Astrocyte of the spinal cord (primary cell): ENCODE results near the gene TRDN.
"Not testable (repeated sequence)": the region's sequence is repeated elsewhere in the genome, so short reads cannot be mapped to it uniquely, and the experiment has no call there.

Experiments
- DNase-seq: peaks from one replicate; pipeline ENCODE4 v3.0.0; 2011; ENCODE audit warnings: low read depth, low spot score
- H3K4me3 ChIP-seq: 2 replicates; pipeline ENCODE4 v1.5.1; 2011; ENCODE audit warnings: low read depth, mild to moderate bottlenecking, low read length, moderate library complexity
- in situ Hi-C: cut with HindIII; loops from 2 replicates; pipeline ENCODE4 v1.10.0; 2017; ENCODE audit warnings: low sequenced_read_pairs
- TF ChIP-seq, protein P1 (sequence below): IDR thresholded peaks from 2 replicates; pipeline ENCODE4 v1.5.1; 2012; ENCODE audit warnings: low read depth, mild to moderate bottlenecking, low read length, inconsistent platforms

TRDN gene

DNA sequence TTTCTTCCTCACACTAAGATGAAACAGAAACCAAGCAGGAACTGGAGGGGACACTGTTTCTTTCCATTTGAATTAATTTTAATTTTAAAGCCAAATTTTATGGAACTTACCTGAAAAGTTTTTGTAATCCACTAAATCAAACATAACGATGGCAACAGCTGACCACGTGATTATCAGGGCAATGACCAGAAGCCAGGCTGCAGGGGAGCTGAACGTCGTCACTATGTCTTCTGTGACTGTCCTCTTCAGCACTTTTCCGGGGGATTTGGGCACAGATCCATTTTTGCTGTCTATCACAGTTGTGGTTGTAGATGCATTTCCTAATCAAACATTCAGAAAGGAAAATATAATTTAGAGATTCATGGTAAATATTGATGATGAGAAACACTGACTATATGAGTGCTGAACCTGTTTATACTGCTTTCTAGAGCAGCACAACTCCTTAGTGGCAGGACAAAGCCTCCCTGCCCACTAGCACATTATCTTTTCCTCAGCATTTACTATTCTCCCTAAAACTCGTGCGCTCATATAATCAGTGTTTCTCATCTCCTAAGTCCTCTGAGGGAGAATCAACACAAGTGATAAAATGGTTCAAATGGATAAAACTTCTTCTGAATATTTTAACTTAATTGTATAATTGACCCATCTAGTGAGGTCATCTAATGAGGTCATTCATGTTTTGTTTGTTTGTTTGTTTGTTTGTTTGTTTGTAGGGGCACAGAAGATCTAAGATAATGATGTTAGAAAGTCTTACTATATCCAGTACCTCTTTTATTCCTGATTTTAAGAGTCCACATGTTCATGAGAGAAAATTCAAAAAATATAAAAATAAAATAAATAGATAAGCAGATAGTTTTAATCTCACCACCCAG, 65.7 kb downstream of the TRDN start:
- TF ChIP-seq, protein P1, sequence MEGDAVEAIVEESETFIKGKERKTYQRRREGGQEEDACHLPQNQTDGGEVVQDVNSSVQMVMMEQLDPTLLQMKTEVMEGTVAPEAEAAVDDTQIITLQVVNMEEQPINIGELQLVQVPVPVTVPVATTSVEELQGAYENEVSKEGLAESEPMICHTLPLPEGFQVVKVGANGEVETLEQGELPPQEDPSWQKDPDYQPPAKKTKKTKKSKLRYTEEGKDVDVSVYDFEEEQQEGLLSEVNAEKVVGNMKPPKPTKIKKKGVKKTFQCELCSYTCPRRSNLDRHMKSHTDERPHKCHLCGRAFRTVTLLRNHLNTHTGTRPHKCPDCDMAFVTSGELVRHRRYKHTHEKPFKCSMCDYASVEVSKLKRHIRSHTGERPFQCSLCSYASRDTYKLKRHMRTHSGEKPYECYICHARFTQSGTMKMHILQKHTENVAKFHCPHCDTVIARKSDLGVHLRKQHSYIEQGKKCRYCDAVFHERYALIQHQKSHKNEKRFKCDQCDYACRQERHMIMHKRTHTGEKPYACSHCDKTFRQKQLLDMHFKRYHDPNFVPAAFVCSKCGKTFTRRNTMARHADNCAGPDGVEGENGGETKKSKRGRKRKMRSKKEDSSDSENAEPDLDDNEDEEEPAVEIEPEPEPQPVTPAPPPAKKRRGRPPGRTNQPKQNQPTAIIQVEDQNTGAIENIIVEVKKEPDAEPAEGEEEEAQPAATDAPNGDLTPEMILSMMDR = no peak
- H3K4me3 ChIP-seq = no peak overlapping the region
- in situ Hi-C loops = no loop called here
- DNase-seq = no peak

- in situ Hi-C loops = no loop called here
- H3K4me3 ChIP-seq = no peak overlapping the region
- no peak for DNase-seq
- TF ChIP-seq, protein P1 = no peak
Measured at GRCh38 chr6:123569575-123569974, 67.2 kb downstream of the TRDN start.

GRCh38 chr6:123565529-123565928, 71.2 kb downstream of the TRDN start:
- TF ChIP-seq, protein P1 = no peak
- in situ Hi-C loops = no loop called here
- no peak overlapping the region for H3K4me3 ChIP-seq
- no peak for DNase-seq

- in situ Hi-C loops = no loop called here
- TF ChIP-seq, protein P1 = no peak
- H3K4me3 ChIP-seq = no peak overlapping the region
- DNase-seq = no peak
Measured at GRCh38 chr6:123564361-123564760, 72.4 kb downstream of the TRDN start.

- TF ChIP-seq, protein P1 = no peak
- no peak overlapping the region for H3K4me3 ChIP-seq
- in situ Hi-C loops = no loop called here
- no peak for DNase-seq
Measured at GRCh38 chr6:123562677-123563076, 74.1 kb downstream of the TRDN start.

DNA sequence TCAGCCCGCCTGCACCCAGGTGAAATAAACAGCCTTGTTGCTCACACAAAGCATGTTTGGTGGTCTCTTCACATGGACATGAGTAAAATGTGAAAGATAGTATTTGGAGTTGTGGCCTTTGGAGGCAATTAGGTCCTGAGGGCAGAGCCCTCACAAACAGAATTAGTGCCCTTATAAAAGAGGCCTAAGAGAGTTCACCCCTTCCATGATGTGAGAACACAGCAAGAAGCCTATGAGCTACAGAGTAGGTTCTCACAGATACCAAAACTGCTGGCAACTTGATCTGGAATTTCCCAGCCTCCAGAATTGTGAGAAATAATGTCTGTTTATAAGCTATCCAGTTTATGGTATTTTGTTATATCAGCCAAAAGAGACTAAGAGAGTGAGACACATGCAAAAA, 74.5 kb downstream of the TRDN start:
- no peak for DNase-seq
- TF ChIP-seq, protein P1 = no peak
- H3K4me3 ChIP-seq = no peak overlapping the region
- in situ Hi-C loops = no loop called here

DNA sequence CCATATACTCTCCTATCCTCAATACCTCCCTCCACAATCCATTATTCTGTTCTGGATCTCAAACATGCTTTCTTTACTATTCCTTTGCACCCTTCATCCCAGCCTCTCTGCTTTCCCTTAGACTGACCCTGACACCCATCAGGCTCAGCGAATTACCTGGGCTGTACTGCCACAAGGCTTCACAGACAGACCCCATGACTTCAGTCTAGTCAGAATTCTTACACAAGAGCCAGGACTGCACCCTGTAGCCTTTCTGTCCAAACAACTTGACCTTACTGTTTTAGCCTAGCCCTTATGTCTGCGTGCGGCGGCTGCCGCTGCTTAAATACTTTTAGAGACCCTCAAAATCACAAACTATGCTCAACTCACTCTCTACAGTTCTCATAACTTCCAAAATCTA, 76.9 kb downstream of the TRDN start:
- H3K4me3 ChIP-seq, in situ Hi-C loops, DNase-seq: not testable (repeated sequence)

DNA sequence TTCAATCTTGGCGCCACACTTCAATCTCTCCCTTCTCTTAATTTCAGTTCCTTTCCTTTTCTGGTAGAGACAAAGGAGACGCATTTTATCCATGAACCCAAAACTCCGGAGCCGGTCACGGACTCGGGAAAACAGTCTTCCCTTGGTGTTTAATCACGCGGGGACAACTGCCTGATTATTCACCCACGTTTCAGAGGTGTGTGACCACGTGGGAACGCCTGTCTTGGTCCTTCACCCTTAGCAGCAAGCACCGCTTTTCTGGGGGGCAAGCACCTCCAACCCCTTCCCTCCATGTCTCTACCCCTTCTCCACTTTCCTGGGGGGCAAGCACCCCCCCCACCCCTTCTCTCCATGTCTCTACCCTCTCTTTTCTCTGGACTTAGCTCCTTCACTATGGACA, 79.3 kb downstream of the TRDN start:
- in situ Hi-C loops, H3K4me3 ChIP-seq, DNase-seq: not testable (repeated sequence)
